GM21576 (cell line): Measurements from ENCODE around the gene PARP9.

Experiments used
- ATAC-seq: cut with Tn5 transposase; IDR thresholded peaks from one replicate; pipeline ENCODE4 v1.9.1; 2021; ENCODE audit warnings: mild to moderate bottlenecking, moderate library complexity; ENCODE audit not compliant: unreplicated experiment

Gene PARP9

GRCh38 chr3:122493296-122493695, 70.8 kb downstream of the PARP9 start:
- no peak for ATAC-seq

- ATAC-seq, result no peak
Observed at GRCh38 chr3:122488262-122488973, 75.7 kb downstream of the PARP9 start.

GRCh38 chr3:122484985-122485384, 79.1 kb downstream of the PARP9 start:
- ATAC-seq, result no peak

DNA sequence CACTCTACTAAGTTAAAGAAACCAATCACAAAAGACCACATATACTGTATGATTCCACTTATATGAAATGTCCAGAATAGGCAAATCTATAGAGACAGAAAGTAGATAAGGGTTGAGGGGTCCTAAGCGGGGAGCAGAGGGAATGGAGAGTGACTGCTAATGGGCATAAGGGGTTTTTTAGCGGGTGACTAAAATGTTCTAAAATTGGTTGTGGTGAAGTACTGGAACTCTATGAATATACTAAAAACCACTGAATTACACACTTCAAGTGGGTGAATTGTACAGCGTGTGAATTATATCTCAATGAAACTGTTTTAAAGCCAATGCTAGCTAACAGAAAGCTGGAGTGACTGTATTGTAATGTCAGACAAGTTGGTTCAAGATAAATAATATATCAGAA, 82.7 kb downstream of the PARP9 start:
- no peak for ATAC-seq
